Stimulated activated CD4-positive, alpha-beta T cell treated with anti-CD3 and anti-CD28 coated beads, Interleukin-1b, Interleukin-23, amount 100 ng/mL, for 48 hours (primary cell): ENCODE data around the gene DISP3.

Source experiments
- DNase-seq: peaks from one replicate; pipeline ENCODE4 v3.0.0-alpha.2; 2020

DISP3 gene

DNA sequence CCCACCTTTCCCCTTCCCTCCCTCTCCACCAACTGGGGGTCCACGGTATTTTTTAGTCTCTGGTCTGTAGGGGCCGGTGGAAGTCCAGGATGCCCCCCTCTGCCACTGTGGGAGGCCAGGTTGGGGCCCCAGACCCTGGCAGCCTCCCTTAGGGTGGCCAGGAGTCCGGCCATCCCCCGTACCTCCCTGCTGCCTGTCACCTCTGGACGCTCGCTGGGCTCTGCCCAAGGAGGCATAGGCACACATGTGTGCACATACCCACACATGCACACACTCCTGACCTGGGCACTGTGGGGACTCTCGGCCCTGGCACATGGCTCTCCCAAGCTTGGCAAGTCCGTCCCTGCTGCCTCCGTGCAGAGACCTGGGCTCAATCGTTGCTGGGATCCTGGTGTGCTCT lies 53.0 kb downstream of the DISP3 start:
- DNase-seq = no peak

DNA sequence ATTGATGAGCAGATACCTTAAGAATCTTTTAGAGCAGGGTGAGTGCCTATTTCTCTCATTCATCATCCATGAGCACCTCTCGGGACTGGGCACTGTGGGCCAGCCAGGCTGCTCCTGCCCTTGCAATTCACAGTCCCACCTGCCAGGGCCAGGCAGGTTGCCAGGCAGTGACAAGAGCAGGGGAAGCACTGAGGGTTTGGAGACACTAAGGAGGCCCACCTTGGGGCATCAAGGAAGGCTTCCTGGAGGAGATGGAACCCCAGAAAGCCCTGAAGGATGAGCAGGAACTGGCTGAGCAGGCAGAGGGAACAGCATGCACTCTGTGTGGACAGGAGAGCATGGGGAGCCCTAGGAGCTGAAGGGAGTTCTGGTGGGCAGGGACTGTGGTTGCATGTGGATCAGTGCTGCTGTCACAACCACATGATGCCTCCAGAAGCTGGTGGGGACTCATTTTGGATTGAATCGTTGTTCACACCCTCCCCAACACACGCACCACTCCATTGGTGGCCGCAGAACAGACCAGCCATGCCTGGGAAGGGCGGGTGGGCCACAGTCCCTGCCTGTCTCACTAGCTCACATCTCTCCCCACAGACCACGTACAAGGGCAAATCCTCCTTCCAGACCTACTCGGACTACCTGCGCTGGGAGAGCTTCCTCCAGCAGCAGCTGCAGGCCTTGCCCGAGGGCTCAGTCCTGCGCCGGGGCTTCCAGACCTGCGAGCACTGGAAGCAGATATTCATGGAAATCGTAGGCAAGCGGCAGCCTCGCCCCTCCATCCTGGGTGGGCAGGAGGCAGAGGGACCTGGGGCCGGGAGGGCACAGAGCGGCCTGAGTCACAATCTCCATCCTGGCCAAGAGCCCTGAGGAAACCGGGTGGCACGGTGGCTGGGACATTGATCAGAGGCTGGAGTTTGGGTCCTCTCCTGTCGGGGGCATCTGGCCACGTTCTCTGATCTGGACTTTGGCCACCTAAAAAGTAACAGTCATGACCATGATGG lies 55.1 kb downstream of the DISP3 start:
- DNase-seq = no peak

DNA sequence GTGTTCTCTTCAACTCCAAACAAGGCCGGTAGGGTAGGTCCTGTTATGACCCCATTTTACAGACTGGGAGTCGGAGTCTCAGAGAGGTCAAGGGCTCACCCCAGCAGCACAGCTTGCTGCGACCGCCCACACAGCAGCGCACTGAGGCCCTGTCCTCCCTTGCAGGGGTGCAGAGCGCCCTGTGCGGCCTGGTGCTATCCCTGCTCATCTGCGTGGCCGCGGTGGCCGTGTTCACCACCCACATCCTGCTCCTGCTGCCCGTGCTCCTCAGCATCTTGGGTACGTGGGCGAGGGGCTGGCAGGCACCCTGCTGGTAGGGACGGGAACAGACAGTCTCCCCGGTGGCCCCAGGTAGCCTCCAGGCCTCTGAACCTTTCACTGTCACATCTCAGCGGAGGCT lies 55.9 kb downstream of the DISP3 start:
- DNase-seq = no peak

DNA sequence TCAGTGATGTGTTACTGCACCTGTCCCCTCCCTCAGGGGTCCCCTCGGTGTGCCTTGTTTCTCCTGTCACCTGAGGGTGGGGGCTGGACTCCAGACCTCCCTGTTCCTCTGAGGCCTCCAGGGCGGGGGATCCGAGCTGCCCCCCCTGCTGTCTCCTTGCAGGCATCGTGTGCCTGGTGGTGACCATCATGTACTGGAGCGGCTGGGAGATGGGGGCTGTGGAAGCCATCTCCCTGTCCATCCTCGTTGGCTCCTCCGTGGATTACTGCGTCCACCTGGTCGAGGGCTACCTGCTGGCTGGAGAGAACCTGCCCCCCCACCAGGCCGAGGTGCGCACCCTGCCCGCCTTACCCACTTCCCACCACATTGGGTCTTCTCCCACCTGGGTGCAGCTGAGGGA lies 56.4 kb downstream of the DISP3 start:
- DNase-seq = no peak

DNA sequence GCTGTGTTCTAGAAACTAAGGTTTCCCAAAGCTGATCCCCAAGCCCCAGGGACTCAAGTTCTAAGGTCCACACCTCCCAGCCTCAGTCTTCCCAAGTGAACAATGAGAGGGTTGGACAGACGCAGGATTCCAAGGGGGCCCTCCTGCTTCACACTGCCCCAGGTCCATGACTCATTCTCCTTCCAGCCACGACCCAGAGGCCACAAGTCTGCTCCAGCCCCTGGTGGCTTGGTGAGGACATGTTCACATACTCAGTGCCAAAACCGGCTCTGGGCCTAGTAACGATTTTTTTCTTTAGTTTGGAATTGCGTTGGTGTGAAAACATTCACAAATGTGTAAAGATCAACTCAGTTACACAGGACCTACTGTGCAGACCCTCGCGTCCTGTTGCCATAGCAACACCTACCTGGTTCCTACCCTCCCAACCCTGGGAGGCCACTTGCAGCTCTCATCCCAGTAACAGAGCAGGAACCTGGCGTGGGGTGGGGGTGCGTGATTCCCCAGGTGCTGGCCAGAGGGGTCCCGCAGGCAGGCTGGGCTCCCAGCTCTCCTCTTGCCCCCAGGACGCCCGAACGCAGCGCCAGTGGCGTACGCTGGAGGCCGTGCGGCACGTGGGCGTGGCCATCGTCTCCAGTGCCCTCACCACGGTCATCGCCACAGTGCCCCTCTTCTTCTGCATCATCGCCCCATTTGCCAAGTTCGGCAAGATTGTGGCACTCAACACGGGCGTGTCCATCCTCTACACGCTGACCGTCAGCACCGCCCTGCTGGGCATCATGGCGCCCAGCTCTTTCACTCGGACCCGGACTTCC lies 57.0 kb downstream of the DISP3 start:
- no peak for DNase-seq

DNA sequence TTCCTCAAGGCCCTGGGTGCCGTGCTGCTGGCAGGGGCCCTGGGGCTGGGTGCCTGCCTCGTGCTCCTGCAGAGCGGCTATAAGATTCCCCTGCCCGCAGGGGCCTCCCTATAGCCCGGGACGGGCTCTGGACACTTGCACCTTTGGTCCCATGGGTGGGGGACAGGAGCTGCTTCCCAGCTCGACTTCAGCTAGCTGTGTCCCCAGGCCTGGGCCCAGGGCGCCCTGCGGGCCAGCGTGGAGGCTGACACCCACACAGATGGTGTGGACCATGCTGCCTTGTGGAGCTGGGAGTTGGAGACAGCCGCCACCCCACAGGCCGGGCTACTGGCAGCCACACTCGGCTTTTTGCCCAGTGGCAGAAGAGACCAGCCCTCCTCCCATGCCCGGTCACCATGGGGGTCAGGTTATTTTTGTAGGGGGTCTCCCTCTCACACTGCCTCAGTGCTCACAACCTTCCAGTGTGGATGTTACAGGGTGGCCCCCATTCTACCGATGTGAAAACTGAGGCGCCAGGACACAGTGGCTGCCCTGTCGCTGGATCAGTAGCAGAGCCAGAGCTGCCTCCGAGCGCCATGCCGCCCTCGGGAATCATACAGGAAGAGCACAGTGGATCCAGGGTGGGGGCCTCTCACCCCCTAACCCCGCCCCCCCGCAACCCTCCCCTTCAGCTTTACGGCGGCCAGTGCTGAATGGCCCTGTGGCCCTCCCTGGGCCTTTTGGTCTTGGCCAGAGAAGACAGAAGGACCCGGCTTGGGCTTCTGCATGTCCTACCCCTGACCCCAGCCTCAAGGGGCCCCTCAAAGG lies 57.8 kb downstream of the DISP3 start:
- DNase-seq = no peak

DNA sequence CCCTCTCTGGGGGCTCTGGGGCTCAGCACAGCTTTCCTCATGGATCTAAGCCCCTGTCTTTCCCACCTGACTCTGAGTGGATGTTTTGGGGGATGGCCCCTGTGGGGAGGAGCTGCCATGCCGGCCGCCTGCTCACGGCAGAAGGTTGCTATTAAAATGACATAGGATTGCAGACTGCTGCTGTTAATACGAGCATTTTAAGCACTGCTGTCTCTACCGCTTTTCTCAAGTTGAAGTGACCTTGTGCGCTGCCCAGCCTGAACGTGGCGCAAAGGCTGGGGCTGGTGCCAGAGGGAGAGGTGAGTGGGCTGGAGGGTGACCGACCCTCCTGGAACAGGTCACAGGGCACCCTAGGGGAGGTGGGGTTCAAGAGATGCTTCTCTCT lies 58.4 kb downstream of the DISP3 start:
- DNase-seq = no peak

DNA sequence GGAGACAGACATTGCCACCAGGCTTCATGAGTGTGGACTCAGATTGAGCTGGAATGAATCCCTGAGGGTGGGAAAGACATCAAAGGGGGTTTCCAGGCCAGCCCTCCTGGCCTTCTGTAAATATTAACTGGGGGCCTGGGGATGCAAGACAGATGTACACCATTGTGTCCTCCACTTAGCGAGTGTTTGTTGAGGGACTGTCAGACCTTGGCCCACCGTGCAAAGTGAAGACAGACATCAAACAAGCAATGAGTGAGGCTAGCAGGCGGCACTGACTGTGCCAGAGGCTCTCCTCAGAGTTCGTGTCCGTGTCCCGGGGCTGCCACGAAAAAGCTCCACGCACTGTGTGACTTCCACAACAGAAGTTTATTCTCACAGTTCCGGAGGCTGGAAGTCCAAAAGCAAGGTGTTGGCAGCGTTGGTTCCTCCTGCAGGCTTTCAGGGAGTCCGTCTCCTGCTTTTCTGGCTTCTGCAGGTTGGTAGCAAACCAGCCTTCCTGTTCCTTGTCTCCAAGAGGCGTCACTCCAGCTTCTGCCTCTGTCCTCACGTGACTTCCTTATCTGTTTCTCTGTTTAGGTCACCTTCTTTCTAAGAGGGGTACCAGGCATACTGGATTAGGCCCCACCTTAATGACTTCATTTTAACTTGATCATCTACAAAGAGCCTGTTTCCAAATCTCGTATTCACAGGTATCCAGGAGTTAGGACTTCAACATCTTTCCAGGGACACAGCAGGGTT lies 59.1 kb downstream of the DISP3 start:
- DNase-seq = no peak

DNA sequence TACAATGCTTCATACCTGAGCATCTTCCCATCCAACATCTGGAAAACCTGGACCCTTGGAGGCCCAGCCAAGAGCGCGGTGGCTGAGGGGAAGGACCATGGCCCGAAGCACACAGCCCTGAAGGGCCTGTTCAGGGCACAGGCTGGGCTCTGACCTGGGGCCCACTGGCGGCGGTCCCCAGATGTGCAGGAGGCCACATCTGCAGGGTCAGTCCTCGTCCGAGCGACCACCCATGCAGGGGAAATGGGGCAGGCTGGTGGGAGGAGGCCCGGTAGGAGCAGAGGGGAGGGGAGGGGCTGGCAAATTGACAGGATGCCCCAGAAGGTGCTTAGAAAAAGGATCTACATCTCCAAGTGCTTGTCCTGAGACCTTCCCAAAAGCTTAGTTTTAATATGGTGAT lies 59.9 kb downstream of the DISP3 start:
- DNase-seq = no peak

DNA sequence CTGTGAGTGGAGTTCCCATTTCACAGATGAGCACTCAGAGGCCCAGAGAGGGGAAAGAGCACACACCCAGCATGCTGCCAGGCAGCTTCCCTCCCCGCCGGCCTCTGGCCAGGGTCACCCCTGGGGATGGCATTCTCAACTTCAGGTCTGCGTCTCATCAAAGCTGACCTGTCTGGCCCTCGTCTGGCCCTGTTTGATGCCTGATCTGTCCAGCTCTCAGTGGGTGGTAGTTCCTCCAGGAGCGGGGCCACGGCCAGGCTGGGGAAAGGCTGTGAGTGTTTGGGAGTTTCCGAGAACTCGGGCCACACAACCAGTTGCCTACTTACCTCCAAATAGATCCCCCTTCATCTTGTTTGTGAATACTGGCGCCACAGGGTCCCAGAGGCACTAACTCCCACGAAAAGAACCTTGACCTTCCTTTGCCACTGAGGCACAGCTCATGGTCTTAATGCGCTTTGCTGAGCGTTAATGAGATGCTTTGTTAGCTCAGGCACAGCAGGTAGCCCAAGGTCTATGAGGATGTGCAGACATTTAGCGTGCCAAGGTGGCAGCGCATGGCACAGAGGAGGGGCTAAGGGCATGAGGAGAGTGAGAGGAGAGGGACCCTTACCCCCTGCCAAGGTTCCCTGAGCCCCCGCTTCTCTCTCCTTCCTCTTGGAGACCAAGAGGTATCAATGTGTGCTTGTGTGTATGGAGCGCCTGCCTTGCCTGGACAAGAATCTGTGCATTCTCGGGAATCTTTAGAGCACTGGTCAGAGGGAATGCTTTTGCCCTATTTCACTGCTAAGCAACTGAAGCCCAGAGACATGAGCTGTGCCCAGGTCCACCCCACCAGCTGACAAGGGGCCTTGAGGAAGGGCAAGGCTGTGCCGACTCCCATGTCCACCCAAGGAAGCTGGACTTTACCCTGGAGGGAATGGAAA lies 61.2 kb downstream of the DISP3 start:
- no peak for DNase-seq

DNA sequence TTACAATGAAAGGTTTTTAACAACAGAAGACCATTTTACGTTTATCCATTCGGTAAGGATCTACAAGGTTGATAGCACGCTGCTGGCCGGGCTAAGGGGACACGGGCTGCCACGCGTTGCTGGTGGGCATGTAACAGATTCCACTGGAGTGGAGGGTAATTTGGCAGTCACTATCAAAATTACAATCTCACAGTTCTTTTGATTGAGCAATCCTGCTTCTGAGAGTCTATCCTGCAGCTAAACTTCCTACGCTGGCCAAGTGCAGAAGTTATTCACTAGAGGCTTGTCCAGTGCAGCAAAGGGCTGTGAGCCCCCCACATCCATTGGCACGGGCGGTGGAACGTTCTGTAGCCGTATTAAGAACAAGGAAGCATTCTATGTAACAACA lies 61.8 kb downstream of the DISP3 start:
- DNase-seq = no peak

DNA sequence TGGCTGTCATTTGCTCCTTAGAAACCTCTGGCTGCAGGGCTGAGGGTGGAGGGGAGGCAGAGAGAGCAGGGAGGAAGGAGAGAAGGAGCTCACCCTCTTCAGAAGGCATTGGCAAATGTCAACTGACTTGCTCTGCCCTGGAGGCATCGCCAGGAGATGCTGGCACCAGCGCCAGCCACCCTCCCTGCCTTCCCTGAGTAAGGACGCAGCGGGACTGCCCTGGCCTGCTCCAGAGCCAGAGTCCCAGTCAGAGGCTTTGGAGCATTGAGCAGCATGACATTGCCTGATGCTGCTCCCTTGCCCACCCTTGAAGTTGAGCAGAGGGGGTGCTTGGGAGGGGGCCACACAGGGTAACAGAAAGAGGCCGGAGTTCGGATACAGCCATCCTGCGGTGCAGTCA lies 62.3 kb downstream of the DISP3 start:
- DNase-seq = no peak

DNA sequence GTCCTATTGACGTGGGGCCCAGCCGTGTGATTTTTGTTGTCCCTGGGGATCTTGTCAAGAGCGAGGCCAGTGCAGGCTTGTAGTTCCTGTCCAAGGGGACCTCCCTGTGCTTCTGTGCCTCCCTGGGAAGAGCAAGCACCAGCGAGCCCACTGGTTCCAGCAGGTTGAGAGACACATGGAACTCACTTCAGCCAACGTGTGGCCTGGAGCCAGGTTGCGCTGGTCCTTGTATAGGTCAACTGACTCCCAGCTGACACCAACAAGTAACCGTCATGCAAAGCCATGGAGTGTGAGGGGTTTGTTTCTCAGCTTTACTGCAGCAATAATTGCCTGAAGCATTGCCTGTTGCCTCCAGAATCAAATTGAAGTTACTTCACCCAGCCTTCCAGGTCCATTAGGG lies 63.0 kb downstream of the DISP3 start:
- DNase-seq = no peak

DNA sequence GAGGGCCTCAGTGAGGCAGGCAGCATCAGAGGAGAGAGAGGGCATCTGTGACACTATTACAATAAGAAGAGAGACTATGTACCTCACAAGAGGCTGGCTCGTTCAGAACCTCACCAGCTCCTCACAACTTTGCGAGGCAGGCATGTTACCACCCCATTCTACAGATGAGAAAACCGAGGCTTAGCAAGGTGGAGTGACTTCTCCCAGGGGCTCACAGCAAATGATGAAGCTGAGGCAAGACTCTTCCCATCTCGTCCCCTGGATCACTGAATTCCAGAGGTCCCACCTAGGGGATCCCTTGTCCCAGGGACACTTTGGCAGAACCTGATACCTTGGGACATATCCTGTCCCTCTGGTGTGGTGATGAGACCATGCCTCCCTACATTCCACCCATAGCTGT lies 64.4 kb downstream of the DISP3 start:
- DNase-seq = no peak

DNA sequence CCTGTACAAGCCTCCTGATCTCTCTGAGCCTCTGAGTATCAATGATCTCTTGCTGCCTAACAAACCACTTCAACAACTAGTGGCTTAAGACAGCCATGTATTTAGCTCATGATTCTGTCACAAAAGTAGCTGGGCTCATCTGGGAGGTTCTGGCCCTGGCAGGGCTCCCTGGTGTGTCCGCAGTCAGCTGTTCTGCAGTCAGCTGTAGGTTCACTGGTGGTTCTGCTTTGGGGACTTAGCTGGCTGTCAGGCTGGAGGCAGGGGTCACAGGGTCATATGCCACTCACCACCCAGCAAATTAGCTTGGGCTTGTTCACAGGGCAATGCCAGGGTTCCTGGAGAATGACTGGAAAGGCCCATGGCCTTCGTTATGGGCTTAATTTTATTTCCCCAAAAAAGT lies 64.8 kb downstream of the DISP3 start:
- DNase-seq = no peak

DNA sequence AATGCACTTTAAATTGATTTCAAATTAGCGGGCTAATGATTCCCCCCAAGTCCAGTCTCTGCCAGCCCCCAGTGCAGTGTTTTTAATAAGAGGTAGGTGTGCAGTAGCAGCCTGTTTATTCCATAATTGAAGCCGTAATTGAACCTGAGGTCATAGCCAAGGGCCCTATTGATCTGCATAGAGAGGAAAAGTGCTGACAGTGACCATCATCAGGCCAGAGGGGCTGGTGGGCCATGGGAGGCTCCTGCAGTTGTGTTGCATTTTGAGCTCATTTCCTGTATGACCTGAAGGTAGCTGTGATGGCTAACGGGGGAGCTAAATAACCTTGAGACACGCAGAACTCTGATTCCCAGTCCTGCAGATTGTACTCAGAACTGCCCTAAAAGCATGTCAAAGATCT lies 67.5 kb downstream of the DISP3 start:
- no peak for DNase-seq

DNA sequence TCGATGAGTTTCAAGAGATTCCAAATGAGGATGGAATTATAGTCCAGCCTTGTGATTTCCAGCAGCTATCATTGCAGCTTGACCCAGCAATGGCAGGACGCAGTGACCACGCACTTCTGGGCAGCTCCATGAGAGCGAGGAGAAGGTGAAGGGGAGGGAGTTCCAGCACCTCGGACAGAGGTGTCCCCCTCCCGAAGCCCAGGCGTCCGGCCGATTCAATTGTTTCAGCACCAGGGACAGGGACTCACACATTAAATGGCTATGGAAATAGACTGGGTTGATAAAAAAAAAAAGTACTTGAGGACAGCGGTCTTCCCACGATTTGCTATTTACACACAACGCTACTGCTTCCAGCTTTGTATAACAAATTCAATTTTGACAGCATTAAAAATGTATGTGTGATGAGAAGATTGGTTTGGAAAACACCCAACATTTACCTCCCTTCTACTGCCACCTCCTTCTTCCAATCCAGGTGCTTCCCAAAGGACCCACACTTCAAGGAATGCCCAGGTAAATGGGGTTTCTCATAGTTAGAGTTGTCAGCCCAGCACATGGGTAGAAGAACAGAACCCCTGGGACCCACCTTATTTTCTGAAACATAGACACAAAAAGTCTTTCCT lies 71.8 kb downstream of the DISP3 start:
- DNase-seq = peak; percentile 37

DNA sequence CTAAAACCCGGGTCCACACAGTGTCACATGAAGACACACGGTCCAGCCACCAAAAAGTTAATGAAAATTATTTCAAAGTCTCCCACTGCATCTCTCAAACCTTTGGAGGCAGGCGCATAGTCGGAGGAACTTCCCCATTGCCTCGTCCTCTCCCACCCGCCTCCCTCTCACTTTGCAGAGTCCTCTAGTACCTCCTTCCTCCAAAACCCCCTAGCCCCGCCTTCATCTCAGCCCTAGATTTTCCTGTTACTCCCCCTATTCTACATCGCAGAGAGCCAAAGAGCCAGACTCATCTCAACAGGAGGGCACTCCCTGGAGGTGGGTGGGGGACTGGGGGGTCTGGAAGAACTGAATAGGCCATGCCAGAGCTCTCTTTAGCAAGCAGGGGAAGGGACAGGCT lies 79.3 kb downstream of the DISP3 start:
- DNase-seq = no peak

DNA sequence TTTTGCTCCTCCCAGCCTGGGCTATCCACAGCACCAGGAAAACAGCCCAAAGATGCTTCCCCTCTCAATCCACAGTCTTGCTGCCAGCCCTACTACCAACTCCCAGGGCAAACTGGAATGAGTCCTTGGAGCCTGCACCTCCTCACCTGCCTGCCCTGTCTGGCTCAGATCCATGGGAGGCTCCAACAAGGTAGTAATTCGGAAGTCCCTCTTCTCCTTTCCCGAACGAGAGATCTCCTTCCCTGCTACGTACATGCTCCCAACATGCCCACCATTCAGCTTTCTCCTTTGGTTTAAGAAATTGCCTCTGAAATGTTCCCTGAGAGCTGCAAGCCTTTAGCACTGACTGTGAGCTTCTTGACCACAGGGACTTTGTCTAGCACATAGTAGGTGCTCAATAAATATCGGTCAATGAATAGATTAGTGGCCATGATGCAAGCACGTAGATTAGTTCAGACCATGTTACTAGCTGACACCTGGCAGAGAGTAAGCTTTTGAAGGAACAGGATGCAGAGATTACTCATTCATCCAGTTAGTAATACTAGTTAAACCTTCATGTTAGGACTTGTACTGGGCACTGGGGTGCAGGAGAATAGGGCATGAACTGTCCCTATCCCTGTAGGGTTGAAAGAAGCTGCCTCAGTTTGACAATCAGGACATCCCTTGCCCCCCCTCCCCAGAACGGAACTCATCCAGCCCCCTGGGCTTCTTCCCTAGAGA lies 80.1 kb downstream of the DISP3 start:
- no peak for DNase-seq

DNA sequence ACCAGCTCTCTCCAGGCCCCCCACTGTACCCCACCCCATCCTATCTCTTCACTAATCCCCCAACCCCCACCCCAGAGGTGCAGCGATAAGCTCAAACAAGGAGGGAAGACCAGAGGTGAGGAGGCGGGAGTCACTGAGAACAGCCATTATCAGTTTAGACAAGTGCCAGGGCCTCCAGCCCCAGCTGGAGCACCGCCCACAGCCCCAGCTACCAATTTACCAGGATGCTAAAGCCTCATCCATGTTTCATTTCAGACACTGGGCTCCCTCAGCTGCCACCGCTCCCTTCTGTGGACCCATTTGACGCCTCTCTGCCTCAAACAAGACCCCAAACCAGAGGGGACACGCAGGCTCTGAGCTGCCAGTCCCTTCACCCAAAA lies 80.6 kb downstream of the DISP3 start:
- no peak for DNase-seq
